ENCODE results near the gene LGR6.

- TF ChIP-seq YY1 (IDR thresholded peaks at IDR 0.05; ENCODE audit: insufficient read depth, insufficient read length), result no peak
- no peak for TF ChIP-seq ZNF274 (IDR thresholded peaks at IDR 0.05; ENCODE audit: low read depth, low read length)
- TF ChIP-seq SUZ12 (IDR thresholded peaks at IDR 0.05; ENCODE audit: extremely low read depth, insufficient read depth, insufficient read length), result no peak
Measured at GRCh38 chr1:202200112-202200548, 6.5 kb downstream of the LGR6 start.

Measured in NT2/D1 (cell line).